HG02759 (cell line): Measurements from ENCODE around the gene ZFP92.

Source experiments
- ATAC-seq: cut with Tn5 transposase; IDR thresholded peaks from one replicate; pipeline ENCODE4 v1.9.1; 2021; ENCODE audit warnings: mild to moderate bottlenecking, moderate library complexity; ENCODE audit not compliant: unreplicated experiment

ZFP92 gene

GRCh38 chrX:153433781-153434285 is 22.6 kb downstream of the ZFP92 start:
- ATAC-seq = no peak

- no peak for ATAC-seq
Measured at GRCh38 chrX:153434801-153435200, 23.5 kb downstream of the ZFP92 start.

- ATAC-seq = no peak
Measured at GRCh38 chrX:153435845-153436244, 24.6 kb downstream of the ZFP92 start.

DNA sequence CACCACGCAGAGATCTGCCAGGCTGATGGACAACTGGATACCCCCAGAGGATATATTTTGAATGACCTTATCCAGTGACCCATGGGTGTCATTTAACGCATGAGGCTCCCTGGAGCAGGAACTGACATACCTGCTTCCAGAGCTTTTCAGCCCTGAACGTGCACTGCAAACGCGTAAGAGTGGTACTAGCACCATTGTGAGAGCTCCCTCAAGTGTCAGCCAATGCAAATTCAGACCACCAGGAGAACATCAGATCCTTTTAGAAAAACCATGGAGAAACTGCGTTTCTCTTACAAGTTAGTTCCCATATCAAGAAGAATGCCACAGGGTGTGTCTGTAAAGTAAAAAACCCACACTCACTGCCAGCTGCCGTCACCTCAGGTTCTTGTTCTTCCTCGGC is 27.3 kb downstream of the ZFP92 start:
- ATAC-seq = no peak

DNA sequence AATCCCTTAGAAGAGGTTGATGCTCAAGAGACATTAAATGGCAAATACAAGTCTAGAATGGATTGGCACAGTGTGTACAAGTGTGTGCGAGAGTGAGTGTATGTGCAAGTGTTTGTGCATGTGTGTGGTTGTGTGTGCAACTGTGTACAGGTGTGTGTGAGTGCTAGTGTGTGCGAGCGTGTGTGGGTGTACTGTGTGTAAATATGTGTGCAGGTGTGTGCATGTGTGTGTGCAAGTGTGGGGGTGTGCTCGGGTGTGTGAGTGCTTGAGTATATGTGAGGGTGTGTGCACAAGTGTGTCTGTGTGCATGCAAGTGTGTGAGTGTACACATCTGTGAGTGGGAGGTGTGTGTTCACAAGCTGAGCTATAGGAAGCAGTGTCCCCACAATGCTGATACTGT is 28.7 kb downstream of the ZFP92 start:
- no peak for ATAC-seq

DNA sequence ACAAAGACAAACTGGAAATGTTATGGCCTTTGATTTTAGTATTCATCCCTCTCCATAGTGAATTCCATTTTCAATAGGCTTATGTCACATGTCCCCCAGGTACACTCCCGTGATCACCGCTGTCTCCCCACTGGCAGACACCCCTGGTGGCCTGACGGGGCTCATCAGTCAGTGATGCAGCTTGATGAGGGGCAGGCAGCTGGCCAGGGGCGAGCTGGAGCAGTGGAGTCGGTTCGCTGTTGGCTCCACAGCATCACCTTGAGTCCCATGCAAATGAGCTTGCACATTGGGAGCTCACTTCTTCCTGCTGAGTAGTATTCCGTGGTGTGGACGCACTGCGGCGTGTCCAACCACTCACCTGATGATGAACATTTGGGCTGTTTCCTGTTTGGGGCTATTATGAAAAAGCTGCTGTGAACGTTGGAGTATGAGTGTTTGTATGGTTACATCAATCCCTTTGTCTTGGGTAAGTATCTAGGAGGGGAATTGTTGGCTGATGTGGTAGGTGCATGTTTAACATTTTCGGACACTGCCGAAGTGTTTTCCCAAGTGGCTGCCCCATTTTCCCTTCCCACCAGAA is 29.4 kb downstream of the ZFP92 start:
- no peak for ATAC-seq

DNA sequence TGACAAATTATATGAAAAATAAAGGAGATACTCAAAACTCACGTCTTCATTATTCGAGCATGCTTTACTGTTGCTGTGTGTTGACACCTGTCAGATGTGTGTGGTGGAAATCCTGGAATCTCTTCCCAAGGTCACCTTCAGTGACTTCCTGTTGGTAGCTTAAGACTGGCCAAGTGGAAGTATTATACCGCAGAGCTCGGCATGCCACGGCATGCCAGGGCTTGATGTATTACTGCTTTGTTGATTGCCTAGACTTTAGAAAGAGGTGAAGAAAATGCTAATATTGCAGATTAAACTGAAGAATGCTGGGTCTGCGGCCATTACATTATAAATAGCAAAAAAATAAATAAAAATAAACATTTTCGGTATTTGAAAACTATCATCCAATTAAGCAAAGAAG is 30.0 kb downstream of the ZFP92 start:
- no peak for ATAC-seq

DNA sequence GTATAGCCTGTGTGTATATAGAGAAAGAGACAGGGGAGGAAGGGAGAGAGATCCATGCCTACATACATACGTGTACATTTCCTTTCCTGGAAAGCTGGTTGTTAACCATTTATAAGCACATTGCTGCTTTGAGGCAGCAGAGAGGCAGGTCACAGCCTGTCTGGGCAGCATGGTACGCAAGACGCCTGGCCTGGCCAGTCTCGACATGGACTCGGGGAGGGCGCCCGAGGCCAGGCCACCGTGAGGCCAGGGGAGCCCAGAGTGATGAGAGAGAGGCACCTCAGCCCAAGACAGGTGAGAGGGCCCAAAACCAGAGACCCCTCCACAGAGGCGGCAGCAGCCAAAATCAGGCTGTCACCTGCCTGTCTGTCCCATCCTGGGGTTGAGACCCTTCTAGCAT is 30.7 kb downstream of the ZFP92 start:
- ATAC-seq = no peak

- ATAC-seq = no peak
Measured at GRCh38 chrX:153442463-153442862, 31.2 kb downstream of the ZFP92 start.

DNA sequence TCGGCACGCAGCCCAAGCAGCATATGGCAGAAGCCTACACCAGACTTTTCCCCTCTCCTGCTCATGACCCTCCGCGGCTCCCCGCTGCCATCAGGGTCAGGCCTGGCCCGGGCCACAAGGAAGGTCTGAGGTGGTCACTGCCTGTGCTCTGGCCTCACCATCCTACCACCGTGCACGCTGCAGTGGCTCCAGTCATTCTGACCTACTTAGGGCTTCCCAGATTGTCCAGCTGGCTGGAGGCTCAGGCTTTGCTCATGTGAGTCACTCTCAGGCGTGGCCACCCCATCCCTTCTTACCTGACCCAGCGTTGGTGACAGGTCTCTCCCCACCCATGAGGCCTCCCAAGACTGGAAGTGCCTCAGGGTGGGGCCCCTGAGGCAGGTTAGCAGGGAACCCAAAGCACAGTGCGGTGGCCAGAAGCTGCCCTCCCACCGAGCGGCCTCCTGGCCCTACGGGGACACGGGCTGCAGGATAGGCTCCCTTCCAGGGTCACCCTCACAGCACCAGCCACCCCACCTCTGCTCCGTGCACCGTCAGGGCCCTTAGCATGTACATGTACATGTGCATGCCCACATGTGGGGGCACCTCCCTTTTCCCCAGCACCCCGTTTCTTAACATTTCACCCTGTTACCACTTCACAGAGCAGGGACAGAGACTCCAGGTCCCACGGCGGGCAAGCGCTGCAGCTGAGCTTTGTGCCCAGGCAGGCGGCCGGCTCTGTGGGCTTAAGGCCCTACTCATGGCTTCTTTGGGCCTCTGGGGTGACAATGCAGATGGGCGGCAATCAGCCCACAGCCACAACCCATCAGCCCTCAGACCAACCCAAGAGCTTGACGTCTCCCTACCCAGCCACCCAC is 32.4 kb downstream of the ZFP92 start:
- ATAC-seq = no peak

- no peak for ATAC-seq
Measured at GRCh38 chrX:153444333-153445011, 33.2 kb downstream of the ZFP92 start.

GRCh38 chrX:153445106-153445855 is 34.0 kb downstream of the ZFP92 start:
- ATAC-seq = no peak

- no peak for ATAC-seq
Measured at GRCh38 chrX:153445856-153446635, 34.8 kb downstream of the ZFP92 start, which contains the start of gene TREX2. TREX2 (minus strand) TSS chrX:153446056; CDS start chrX:153445430, 626 bp downstream.

DNA sequence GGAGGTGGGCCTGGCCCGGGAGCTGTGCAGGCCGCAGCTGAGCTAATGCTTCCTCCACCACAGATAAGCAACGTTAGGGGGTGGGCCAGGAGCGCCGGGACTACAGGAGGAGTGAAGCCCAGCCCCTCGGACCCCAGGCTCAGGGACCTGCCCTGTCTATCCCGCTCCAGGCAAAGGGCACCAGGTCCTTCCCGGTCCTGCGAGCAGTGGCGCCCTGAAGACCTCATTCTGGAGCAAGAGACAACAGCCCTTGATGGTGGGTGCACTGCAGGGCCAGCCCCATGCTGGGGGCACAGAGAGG is 35.3 kb downstream of the ZFP92 start:
- ATAC-seq = no peak

- no peak for ATAC-seq
Measured at GRCh38 chrX:153446950-153447580, 35.8 kb downstream of the ZFP92 start.

- ATAC-seq = no peak
Measured at GRCh38 chrX:153447581-153447960, 36.3 kb downstream of the ZFP92 start.

GRCh38 chrX:153448556-153449367 is 37.5 kb downstream of the ZFP92 start:
- no peak for ATAC-seq

DNA sequence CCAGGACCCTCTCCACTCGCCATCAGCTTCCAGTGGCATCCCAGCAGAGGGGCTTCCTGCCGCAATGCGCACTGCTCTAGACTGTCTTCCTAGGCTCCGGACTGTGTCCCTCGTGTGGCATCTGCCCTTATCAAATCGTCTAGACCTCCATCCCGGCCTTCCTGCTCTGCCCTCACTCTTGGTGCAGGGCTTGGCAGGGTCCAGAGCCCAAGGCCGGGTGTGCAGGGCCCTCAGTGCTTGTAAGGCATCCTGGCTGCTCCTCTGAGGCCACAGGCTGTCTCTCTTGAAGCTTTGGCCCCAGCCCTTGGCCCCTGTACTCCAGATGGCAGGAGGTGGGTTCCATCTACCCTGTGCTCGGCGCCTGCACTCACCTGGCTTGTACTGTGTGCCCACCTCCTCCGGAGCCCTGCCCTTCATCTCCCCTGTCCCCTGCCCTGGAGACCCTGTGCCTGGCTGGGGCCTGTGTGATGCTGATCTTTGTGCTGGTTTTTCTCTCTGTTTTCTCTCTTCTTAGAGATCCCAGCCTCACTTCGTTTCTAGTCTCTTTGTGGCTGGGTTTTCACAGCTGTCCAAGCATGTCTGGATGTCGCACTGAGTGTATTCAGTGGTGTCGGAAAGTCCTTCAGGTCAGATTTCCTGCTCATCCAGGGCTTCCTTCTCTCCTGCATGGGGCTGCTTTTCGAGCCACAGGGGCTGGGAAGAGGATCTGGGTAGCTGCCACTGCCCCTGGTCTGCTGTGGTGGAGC is 38.3 kb downstream of the ZFP92 start:
- no peak for ATAC-seq
